Retinal pigment epithelial cell (primary cell): ENCODE measurements around the gene FRS2.

Experiments
- DNase-seq: peaks from one replicate; pipeline ENCODE4 v3.0.0-alpha.2; 2010; ENCODE audit warnings: low read depth
- H3K4me3 ChIP-seq: 2 replicates; pipeline ENCODE4 v1.5.1; 2011; ENCODE audit warnings: mild to moderate bottlenecking, low read length, control low read depth, moderate library complexity
- CTCF ChIP-seq: conservative IDR thresholded peaks from 2 replicates; pipeline ENCODE4 v1.5.1; 2011; ENCODE audit warnings: low read depth, low read length, control low read depth, inconsistent platforms

Gene FRS2

GRCh38 chr12:69473262-69473661 lies 3.1 kb downstream of the FRS2 start:
- DNase-seq = no peak
- H3K4me3 ChIP-seq = no peak overlapping the region
- TF ChIP-seq CTCF = no peak

GRCh38 chr12:69474456-69474855 lies 4.3 kb downstream of the FRS2 start:
- no peak for TF ChIP-seq CTCF
- DNase-seq = no peak
- no peak overlapping the region for H3K4me3 ChIP-seq

- H3K4me3 ChIP-seq = no peak overlapping the region
- peak; percentile 81 for DNase-seq
- TF ChIP-seq CTCF = no peak
Measured at GRCh38 chr12:69475237-69475975, 5.2 kb downstream of the FRS2 start.

GRCh38 chr12:69476276-69477017 lies 6.3 kb downstream of the FRS2 start:
- H3K4me3 ChIP-seq = no peak overlapping the region
- TF ChIP-seq CTCF = no peak
- DNase-seq = no peak

- H3K4me3 ChIP-seq = no peak overlapping the region
- TF ChIP-seq CTCF = no peak
- DNase-seq = no peak
Measured at GRCh38 chr12:69479675-69480074, 9.5 kb downstream of the FRS2 start.

GRCh38 chr12:69480698-69481097 lies 10.5 kb downstream of the FRS2 start:
- no peak for TF ChIP-seq CTCF
- DNase-seq = no peak
- H3K4me3 ChIP-seq = no peak overlapping the region

- no peak overlapping the region for H3K4me3 ChIP-seq
- no peak for DNase-seq
- TF ChIP-seq CTCF = no peak
Measured at GRCh38 chr12:69481133-69481532, 10.9 kb downstream of the FRS2 start.
